Stimulated activated CD4-positive, alpha-beta T cell treated with anti-CD3 and anti-CD28 coated beads, Interleukin-4, amount 100 ng/mL, for 48 hours (primary cell): Measurements from ENCODE around the gene NECTIN2.
"Not testable (repeated sequence)": the region's sequence is repeated elsewhere in the genome, so short reads cannot be mapped to it uniquely, and the experiment has no call there.

Source experiments
- DNase-seq, 2 donors: peaks; one replicate each; pipeline ENCODE4 v3.0.0-alpha.2; 2020; ENCODE audit warnings: low read depth in 2 of 2

Gene NECTIN2

DNA sequence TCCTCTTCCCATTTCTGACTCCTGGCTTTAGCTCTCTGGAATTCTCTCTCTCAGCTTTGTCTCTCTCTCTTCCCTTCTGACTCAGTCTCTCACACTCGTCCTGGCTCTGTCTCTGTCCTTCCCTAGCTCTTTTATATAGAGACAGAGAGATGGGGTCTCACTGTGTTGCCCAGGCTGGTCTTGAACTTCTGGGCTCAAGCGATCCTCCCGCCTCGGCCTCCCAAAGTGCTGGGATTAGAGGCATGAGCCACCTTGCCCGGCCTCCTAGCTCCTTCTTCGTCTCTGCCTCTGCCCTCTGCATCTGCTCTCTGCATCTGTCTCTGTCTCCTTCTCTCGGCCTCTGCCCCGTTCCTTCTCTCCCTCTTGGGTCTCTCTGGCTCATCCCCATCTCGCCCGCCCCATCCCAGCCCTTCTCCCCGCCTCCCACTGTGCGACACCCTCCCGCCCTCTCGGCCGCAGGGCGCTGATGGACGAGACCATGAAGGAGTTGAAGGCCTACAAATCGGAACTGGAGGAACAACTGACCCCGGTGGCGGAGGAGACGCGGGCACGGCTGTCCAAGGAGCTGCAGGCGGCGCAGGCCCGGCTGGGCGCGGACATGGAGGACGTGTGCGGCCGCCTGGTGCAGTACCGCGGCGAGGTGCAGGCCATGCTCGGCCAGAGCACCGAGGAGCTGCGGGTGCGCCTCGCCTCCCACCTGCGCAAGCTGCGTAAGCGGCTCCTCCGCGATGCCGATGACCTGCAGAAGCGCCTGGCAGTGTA lies 62.2 kb downstream of the NECTIN2 start:
- DNase-seq, result no peak

DNA sequence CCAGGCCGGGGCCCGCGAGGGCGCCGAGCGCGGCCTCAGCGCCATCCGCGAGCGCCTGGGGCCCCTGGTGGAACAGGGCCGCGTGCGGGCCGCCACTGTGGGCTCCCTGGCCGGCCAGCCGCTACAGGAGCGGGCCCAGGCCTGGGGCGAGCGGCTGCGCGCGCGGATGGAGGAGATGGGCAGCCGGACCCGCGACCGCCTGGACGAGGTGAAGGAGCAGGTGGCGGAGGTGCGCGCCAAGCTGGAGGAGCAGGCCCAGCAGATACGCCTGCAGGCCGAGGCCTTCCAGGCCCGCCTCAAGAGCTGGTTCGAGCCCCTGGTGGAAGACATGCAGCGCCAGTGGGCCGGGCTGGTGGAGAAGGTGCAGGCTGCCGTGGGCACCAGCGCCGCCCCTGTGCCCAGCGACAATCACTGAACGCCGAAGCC lies 62.8 kb downstream of the NECTIN2 start:
- no peak for DNase-seq

DNA sequence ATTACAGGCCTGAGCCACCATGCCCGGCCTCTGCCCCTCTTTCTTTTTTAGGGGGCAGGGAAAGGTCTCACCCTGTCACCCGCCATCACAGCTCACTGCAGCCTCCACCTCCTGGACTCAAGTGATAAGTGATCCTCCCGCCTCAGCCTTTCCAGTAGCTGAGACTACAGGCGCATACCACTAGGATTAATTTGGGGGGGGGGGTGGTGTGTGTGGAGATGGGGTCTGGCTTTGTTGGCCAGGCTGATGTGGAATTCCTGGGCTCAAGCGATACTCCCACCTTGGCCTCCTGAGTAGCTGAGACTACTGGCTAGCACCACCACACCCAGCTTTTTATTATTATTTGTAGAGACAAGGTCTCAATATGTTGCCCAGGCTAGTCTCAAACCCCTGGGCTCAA lies 63.7 kb downstream of the NECTIN2 start:
- no peak for DNase-seq

DNA sequence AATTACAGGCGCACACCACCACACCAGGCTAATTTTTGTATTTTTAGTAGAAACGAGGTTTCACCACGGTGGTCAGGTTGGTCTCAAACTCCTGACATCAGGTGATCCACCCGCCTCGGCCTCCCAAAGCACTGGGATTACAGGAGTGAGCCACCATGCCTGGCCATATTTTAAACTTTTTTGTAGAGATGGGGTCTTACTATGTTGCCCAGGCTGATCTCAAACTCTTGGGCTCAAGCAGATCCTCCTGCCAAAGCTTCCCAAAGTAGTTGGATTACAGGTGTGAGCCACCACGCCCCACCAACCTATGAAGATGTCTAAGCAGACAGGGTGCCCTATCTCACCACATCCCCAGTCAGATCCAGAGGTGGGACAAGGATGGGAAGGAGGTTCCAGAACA lies 65.8 kb downstream of the NECTIN2 start:
- not testable (repeated sequence) for DNase-seq

DNA sequence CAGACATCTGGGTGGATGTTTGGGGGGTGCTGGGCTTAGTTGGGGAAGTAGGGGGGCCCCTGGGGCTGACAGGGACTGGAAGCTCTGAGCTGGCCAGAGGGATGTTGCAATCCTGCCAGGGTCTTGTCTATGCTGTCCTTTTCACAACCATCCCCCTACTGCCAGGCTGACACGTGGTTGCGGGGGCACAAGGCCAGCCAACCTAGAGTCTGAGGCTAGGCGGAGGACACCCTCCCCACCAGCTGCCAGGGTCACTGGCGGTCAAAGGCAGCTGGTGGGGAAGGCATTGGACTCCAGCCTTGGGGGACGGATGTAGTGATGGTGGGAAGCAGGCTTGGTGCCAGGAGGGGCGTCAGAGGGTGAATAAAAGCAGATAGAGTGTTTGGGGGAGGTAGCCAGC lies 66.8 kb downstream of the NECTIN2 start:
- no peak for DNase-seq

DNA sequence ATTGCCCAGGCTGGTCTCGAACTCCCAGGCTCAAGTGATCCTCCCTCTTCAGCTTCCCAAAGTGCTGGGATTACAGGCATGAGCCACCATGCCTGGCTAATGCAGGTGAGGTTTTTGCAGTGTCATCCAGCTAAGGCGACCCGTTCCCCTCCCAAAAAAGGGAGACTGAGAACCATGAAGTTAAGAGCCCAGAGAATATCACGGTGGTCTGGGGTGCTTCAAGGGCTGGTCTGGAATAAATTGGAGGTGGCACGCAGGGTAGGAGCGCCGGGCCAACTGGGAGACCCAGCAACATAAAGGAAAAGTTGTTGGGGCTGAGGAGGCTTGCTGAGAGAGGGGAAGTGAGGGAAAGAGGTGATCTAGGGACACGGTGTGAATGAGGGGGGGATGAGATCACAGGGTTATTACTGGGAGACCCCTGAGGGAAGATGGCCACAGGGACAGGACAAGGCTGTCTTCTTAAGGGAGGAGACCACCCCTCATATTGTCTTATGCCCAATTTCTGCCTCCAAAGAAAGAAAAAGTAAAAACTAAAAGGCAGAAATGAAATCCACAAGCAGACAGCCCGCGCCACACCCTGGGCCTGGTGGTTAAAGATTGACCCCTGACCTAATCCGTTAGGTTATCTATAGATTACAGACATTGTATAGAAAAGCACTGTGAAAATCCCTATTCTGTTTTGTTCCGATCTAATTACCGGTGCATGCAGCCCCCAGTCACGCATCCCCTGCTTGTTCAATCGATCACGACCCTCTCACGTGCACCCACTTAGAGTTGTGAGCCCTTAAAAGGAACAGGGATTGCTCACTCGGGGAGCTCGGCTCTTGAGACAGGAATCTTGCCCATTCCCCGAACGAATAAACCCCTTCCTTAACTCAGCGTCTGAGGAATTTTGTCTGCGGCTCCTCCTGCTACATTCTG lies 67.7 kb downstream of the NECTIN2 start:
- not testable (repeated sequence) for DNase-seq

DNA sequence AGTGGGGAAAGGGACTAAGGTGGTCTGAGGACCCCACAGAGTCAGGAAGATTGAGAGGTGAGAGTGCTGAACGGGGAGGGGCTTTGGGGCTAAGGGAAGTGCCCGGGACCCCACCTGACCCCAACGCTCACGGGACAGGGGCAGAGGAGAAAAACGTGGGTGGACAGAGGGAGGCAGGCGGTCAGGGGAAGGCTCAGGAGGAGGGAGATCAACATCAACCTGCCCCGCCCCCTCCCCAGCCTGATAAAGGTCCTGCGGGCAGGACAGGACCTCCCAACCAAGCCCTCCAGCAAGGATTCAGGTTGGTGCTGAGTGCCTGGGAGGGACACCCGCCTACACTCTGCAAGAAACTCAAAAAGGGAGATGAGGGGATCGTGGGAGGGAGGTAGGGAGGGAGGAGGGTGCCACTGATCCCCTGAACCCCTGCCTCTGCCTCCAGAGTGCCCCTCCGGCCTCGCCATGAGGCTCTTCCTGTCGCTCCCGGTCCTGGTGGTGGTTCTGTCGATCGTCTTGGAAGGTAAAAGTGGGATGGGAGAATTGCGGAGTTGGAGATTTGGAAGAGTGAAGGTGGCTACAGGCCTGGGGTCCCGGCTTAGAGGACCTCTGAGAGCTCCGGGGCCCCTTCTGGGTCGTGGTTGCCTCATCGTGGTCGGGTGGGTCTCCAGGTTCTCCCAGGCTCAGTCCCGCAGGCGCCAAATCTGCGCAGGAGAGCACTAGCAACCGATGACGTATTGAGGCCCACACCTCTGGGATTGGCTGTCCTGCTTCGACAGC lies 68.5 kb downstream of the NECTIN2 start, which contains the start of gene APOC1:
TSS of gene APOC1 (plus strand) at position 176 of the 774 bp plus-strand sequence. CDS start at position 460, 284 bp downstream.
- peak; percentile 74 to 75 for DNase-seq

DNA sequence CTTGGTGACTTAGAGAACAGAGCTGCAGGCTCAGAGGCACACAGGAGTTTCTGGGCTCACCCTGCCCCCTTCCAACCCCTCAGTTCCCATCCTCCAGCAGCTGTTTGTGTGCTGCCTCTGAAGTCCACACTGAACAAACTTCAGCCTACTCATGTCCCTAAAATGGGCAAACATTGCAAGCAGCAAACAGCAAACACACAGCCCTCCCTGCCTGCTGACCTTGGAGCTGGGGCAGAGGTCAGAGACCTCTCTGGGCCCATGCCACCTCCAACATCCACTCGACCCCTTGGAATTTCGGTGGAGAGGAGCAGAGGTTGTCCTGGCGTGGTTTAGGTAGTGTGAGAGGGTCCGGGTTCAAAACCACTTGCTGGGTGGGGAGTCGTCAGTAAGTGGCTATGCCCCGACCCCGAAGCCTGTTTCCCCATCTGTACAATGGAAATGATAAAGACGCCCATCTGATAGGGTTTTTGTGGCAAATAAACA lies 78.2 kb downstream of the NECTIN2 start:
- no peak for DNase-seq

DNA sequence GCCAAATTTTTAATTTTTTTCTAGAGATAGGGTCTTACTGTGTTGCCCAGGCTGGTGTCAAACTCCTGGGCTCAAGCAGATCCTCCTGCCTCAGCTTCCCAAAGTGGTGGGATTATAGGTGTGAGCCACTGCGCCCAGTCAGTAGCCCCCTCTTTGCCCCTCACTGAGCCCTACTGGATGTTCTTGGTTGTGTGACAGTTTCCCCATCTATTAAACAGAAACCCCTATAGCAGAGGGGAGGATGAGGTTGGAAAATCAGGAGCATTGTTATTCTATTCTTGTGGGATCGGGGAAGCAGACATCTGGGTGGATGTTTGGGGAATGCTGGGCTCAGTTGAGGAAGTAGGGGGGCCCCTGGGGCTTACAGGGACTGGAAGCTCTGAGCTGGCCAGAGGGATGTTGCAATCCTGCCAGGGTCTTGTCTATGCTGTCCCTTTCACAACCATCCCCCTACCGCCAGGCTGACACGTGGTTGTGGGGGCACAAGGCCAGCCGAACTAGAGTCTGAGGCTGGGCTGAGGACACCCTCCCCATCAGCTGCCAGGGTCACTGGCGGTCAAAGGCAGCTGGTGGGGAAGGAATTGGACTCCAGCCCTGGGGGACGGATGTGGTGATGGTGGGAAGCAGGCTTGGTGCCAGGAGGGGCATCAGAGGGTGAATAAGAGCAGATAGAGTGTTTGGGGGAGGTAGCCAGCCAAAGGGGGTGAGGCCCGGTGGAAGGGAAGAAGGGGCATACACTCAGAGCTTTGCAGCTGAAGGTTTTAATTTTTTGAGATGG lies 79.2 kb downstream of the NECTIN2 start:
- DNase-seq, result no peak

DNA sequence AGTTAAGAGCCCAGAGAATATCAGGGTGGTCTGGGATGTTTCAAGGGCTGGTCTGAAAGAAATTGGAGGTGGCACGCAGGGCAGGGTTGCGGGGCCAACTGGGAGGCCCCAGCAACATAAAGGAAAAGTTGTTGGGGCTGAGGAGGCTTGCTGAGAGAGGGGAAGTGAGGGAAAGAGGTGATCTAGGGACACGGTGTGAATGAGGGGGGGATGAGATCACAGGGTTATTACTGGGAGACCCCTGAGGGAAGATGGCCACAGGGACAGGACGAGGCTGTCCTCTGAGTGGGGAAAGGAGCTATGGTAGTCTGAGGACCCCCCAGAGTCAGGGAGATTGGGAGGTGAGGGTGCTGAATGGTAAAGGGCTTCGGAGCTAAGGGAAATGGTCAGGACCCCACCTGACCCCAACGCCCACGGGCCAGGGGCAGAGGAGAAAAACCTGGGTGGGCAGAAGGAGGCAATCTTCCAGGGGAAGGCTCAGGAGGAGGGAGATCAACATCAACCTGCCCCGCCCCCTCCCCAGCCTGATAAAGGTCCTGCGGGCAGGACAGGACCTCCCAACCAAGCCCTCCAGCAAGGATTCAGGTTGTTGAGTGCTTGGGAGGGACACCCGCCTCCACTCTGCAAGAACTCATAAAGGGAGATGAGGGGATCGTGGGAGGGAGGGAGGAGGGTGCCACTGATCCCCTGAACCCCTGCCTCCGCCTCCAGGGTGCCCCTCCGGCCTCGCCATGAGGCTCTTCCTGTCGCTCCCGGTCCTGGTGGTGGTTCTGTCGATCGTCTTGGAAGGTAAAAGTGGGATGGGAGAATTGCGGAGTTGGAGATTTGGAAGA lies 80.4 kb downstream of the NECTIN2 start:
- not testable (repeated sequence) for DNase-seq

DNA sequence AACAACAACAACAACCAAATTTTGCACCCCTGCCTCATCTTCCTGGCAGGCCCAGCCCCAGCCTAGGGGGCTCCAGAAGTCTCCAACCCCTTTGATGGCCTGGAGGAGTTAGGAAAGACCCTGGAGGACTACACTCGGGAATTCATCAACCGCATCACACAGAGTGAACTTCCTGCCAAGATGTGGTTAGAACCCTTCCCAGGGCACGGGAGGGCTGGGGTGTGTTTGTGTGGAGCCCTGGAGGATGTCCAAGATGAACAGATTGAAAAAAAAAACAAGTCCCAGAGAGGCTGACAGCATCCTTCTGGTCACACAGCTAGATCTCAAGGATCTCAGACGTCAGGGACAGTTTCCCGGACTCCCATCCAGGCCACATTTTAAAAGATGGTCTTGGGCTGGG lies 81.6 kb downstream of the NECTIN2 start:
- no peak for DNase-seq

DNA sequence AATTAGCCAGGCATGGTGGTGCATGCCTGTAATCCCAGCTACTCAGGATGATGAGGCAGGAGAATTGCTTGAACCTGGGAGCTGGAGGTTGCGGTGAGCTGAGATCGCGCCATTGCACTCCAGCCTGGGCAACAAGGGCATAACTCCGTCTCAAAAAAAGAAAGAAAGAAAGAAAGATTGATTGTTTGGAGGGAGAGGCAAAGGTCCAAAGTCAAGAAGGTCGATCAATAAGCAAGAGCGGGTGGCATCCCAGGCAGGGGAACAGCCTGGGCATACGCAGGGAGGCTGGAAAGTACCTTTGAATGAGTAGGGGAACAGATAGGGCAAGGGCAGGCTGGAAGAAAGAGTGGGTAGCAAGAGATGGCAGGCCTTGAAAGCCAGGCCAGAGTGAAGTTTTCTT lies 84.0 kb downstream of the NECTIN2 start:
- no peak for DNase-seq

DNA sequence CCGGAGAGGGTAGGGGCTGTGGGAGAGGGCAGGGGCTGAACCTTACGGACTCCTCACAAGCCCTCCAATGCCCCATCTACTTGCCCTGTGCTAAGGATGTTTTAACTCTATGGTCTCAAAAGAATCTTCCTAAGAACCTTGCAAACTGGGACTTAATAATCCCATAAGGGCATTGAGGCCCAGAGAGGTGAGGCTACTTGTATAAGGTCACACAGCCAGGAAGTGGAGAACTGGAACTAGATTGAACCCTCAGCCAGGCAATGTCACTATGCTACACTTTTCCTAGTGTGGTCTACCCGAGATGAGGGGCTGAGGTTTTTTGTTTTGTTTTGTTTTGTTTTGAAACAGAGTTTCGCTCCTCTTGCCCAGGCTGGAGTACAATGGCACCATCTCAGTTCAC lies 85.4 kb downstream of the NECTIN2 start:
- no peak for DNase-seq
